Limb (tissue), 2 donors: ENCODE results near the gene IL9.
"Not testable (repeated sequence)": the region's sequence is repeated elsewhere in the genome, so short reads cannot be mapped to it uniquely, and the experiment has no call there.

Experiments used
- DNase-seq, 2 donors: peaks; one replicate each; pipeline ENCODE4 v3.0.0-alpha.2; 2016; ENCODE audit errors: extremely low spot score in 2 of 2

IL9 gene

GRCh38 chr5:135869276-135869675 lies 26.4 kb downstream of the IL9 start:
- no peak for DNase-seq

DNA sequence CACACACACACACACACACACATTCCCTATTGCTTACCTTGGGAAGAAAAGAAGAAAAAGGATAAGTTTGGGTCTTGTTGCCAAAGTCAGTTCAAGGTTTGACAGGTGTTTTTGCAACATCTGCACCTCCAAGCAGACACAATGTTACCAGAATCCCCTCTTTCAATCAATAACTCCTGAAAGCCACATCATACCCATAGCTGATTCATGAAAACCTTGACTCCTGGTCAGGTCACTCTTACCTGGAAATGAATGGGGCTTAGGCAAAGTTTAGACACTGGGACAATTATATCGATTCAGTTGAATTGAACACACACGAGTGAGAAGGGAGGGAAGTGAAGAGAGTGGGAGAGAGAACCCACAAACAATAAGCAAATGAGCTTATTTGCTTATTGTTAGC lies 27.0 kb downstream of the IL9 start:
- DNase-seq, result no peak

- no peak for DNase-seq
These were observed 28.0 kb downstream of the IL9 start for GRCh38 chr5:135867599-135867998.

DNA sequence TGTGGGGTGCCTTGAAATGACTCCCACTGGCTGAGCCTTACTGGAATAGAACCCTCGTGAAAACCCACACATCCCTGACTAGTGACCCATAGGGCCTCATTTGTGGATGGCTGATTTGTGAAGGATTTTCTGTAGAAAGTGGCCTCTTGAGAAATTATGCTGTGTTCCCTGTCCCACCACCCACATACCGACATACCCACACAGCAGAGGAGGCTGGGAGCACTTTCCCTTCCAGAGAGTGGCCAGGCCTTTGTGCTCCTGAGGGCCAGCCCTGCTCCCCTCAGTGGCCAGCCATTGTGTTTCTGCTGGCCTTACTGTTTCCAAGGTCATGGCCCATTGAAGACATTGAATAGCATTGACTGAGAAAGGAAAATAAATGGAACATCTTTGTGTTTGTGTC lies 29.6 kb downstream of the IL9 start:
- no peak for DNase-seq

- DNase-seq, result no peak
These were observed 30.9 kb downstream of the IL9 start for GRCh38 chr5:135864503-135865435.

GRCh38 chr5:135862744-135863143 lies 32.9 kb downstream of the IL9 start:
- DNase-seq, result no peak

GRCh38 chr5:135862086-135862485 lies 33.6 kb downstream of the IL9 start:
- no peak for DNase-seq

DNA sequence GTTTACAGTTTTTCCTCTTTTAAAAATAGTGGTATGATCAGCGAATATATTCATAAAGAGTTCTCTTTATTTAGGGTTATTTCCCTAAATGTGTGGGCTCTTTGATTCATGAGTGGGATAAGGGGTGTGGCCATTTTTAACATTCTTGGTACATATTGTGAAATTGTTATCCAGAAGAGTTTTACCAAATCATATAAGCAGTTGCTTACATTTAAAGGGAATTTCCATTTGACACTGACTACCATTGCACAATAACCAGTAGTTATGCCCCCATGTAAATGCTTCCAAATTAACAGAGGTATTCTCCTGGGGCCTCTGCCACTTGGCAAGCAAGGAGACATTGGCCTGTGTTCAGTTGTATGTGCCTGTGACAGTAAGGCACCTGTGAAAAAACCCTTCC lies 34.0 kb downstream of the IL9 start:
- DNase-seq, result no peak

DNA sequence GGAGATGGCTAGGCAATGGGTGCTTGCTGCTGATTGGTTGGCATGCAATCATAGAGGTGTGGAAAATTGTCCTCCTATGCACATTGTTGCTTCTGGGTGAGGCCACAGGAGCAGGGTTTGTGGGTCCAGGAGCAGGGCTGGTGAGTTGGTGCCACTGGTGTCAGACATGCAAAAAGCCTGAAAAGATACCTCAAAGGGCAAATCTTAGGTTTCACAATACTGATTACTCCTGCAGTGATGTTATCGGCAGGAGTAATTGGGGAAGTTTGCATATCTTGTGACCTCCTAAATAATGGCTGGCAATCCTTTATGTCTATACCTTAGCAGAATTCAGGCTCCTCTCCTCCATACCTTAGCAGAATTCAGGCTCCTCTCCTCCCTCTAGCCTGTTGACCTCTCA lies 36.0 kb downstream of the IL9 start:
- DNase-seq, result no peak

DNA sequence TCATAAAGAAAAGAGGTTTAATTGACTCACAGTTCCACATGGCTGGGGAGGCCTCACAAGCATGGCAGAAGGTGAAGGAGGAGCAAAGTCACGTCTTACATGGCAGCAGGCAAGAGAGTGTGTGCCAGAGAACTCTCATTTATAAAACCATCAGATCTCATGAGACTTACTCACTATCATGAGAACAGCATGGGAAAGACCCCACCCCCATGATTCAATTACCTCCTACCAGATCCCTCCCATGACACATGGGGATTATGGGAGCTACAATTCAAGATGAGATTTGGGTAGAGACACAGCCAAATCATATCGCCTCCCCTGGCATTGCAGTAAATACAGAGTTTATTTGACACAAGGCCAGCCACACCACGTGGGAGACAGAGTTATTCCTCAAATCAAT lies 36.5 kb downstream of the IL9 start:
- not testable (repeated sequence) for DNase-seq

DNA sequence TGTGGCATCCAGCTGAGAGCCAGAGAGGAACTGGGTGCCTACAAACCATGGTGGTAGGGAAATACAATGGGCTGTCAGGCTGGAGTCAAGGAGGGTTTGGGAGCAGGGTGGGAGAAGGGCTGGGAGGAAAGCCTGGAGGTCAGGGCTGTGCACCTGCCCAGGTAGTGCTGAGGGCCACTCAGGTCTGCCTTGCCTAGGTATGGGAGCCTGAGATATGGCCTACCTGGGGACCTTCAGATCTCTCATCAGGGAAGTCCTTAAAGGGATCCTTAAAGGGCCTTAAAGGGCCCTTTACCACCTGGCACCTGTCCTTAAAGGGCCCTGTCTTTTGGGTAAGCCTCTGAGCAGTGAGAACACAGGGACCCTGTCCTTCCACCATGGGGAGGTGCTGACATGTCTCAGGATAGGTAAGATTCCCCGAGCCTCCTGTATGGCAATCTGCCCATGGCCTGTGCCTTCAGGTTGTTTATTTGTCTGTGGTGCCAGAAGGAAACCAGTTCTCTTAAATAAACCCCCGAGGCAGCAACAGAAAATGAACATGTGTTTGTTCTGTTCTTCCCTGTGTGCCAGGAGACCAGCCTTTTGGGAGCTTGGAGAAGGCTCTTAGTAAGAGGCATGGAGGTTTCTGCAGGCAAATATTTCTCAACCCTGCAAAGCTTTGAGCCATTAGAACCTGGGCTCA lies 37.9 kb downstream of the IL9 start:
- no peak for DNase-seq

DNA sequence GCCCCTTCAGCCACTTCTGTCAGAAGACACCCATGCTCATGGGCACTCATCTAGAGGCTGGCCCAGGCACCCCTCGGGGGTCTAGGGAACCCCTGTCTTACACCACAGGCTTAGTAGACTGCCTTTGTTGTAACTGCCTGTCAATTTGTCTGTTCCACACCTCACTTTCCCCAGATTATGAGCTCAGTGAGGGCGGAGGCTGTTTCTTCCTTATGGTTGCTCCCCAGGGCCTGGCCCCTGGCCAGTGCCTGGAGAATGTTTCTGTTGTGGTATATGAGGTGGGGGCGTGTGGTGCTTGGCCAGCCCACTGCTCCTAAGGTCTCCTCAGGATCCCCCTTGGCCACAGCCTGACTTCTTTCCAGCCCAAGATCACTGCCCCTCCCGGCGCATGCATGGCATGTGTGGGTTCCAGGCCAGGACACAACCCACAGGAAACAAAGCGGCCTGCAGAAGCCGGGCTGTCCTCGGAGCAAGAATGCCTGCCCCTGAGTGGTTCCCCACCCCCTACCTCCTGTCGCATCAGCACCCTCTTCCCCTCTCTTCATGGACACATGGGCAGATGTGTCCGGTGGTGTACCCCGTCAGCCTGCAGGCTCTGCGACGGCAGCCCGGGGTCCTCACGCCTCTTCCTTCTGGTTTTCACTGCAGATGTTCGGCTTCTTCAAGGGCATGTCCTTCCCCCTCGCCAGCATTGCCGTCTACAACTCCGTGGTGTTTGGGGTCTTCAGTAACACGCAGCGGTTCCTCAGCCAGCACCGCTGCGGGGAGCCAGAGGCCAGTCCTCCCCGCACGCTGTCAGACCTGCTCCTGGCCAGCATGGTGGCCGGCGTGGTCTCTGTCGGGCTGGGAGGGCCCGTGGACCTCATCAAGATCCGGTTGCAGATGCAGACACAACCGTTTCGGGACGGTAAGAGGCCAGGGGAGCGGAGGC lies 43.5 kb downstream of the IL9 start:
- no peak for DNase-seq

- peak in 1 of 2 donors; percentile 21 for DNase-seq
These were observed 44.3 kb downstream of the IL9 start for GRCh38 chr5:135851186-135851914.

DNA sequence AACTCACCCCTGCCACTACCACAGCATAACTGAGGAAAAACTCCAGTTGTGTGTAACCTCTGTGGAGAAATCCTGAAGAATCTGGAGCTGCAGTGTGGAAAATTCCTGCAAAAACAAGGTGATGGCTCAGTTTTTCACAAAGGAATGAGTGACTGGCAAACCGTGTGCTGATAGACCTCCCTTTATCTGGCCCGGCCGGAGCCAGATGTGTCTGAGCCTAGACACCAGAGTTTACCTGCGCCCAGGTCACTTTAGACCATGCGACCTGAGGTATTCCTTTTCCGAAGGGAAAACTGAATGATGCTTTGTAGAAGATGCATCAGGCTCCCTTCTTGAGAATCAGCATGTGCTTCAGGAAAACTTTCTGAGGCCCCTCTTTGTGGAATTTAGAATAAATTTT lies 45.0 kb downstream of the IL9 start:
- no peak for DNase-seq

- no peak for DNase-seq
These were observed 45.4 kb downstream of the IL9 start for GRCh38 chr5:135850231-135850630.

DNA sequence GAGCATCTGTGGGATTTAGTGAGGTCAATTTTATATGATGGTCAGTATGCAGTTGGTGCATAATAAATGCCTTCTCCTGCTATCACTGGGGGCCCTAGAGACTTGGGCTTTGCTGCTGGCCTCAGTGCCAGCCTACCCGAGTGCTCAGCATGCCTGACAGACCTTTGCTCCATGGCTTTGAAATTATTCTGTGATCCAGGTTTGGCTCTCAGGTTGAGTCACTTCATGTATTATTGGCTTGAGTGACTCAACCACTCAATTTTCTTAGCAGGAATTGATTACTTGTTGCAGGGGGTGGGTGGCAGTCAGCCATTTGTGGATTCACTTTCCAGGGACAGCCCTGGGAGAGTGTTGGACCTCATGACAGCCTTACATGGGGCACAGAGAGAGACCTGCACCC lies 47.7 kb downstream of the IL9 start:
- DNase-seq, result no peak

DNA sequence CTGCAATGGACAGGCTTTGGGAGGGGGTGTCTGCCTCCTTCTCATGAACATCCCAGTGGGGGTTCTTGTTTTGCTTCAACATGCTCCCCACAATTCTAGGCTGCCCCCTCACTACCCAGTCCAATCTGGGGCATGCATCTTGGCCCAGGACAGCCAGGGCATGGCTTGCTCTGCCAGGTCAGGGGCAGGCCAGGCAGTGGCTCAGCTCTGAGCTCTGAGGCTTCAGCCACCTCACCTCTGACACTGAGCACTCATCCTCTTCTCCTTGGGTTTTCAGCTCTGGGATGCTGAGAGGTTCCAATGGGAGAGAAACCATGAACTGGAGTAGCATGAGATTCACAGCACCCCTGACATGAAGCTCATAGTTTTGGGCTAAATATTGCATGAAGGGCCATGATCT lies 49.3 kb downstream of the IL9 start:
- DNase-seq, result no peak

DNA sequence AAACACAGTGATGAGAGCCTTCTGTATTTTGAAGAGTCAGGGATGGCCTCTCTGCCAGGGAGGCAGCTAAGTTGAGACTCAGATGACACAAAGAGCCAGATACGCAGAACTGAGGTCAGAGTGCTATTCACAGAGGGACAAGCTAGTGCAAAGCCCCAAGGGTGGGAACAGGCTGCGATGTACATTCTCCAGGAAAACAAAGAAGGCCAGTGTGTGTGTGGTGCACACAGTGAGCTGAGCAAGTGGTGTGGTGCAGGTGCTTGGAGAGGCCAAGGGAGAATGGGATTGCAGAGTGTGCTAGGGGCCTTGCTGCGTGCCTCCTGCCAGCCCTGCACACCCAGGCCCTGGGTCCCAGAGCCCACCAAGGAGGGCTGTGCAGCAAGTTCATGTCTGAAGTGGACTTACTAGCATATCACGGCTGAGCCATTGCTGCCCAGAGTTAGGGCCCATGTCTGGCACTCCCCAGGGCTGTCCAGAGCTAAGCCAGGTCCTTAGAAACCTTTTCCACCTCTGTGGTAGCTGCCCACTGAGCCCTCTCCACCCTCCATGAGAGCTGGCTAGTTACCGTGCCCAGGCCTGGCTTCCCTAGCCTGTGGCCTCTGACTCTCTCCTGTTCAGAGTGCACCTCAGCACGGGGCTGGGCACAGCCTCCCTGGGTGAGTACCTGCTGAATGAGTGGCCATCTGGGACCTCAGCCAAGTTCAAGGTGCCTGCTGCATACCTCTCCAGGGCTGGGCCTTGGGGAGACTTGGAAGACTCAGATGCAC lies 51.9 kb downstream of the IL9 start:
- DNase-seq, result no peak

DNA sequence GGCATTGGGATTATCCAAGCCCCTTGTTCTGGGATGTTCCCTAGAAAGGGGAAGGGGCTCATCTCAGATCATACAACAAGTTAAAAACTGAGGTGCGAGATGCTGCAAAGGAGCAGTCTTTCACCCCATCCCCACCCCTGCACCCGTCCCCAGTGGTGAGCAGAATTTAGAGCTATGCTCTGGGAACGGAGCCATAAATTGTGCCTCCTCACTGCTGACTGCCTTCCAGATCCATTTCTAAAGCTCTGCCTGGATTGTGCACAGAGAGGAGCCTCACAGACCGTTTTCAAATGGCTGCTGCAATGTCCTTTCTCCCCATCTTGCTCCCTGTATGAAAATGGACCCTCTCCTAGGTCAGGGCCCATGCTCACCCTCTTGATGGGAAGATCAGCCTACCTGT lies 52.9 kb downstream of the IL9 start:
- no peak for DNase-seq
